K562 (cell line): ENCODE data around the gene ZBTB16. TPM values are rescaled to one million over a fixed set of nuclear protein-coding genes. Genes with fewer than 3 reads are reported as not detected.

Source experiments
- CCNT2 ChIP-seq: IDR thresholded peaks from 2 replicates; pipeline ENCODE4 v1.6.1; 2011; ENCODE audit warnings: borderline replicate concordance, low read depth, mild to moderate bottlenecking, moderate library complexity, mixed read lengths, low read length; ENCODE audit not compliant: insufficient read length; ENCODE audit errors: extremely low read depth
- CHAMP1 ChIP-seq: fragments of 450-650 bp; IDR thresholded peaks from 2 replicates; pipeline ENCODE4 v1.6.1; 2016; ENCODE audit warnings: mild to moderate bottlenecking
- CHD1 ChIP-seq: fragments of 200-600 bp; sonication (generic); IDR thresholded peaks from one replicate; pipeline ENCODE4 v1.6.1; 2012; ENCODE audit warnings: mild to moderate bottlenecking, moderate library complexity, low read length, inconsistent platforms
- CREB3L1 ChIP-seq: fragments of 450-650 bp; IDR thresholded peaks from 2 replicates; pipeline ENCODE4 v1.6.1; 2014; ENCODE audit warnings: low read depth, mild to moderate bottlenecking, moderate library complexity, borderline replicate concordance
- EZH2 ChIP-seq: IDR thresholded peaks from 2 replicates; pipeline ENCODE4 v1.6.1; 2012; ENCODE audit warnings: low read depth, mild to moderate bottlenecking, inconsistent platforms, low read length, borderline replicate concordance
- FOXA3 ChIP-seq, 2 experiments: fragments of 450-650 bp in 1 of 2; sonication (generic) in 1 of 2; formaldehyde crosslinking; IDR thresholded peaks in 1 of 2; conservative IDR thresholded peaks in 1 of 2; 2 replicates each; pipeline versions ENCODE4 v1.4.0 to v1.8.0; 2020 to 2022; ENCODE audit warnings: mild to moderate bottlenecking in 2 of 2, missing genetic modification reagents in 1 of 2
- HMGXB4 ChIP-seq: sonication (generic); formaldehyde crosslinking; IDR thresholded peaks from 2 replicates; pipeline ENCODE4 v1.8.1; 2023; ENCODE audit warnings: mild to moderate bottlenecking, missing genetic modification reagents
- JUN ChIP-seq, 2 experiments: sonication (generic) in 1 of 2; formaldehyde crosslinking in 1 of 2; IDR thresholded peaks; 2 replicates each; pipeline versions ENCODE4 v1.6.1 to v1.8.0; 2012 to 2022; ENCODE audit warnings: borderline replicate concordance in 2 of 2, mild to moderate bottlenecking in 2 of 2, improper control_type of control experiment in 1 of 2, low read depth in 1 of 2, low read length in 1 of 2, missing genetic modification reagents in 1 of 2
- NELFE ChIP-seq: IDR thresholded peaks from 2 replicates; pipeline ENCODE4 v1.6.1; 2011; ENCODE audit warnings: mild to moderate bottlenecking; ENCODE audit not compliant: insufficient read depth, insufficient read length
- NFRKB ChIP-seq: fragments of 450-650 bp; IDR thresholded peaks from 2 replicates; pipeline ENCODE4 v1.6.1; 2016; ENCODE audit warnings: low read depth
- POLR2A ChIP-seq: fragments of 450-650 bp; conservative IDR thresholded peaks from 2 replicates; pipeline ENCODE4 v1.6.1; 2016
- SREBF2 ChIP-seq: sonication (generic); formaldehyde crosslinking; IDR thresholded peaks from 2 replicates; pipeline ENCODE4 v1.4.0; 2020; ENCODE audit warnings: mild to moderate bottlenecking, missing genetic modification reagents
- TARDBP ChIP-seq: fragments of 450-650 bp; IDR thresholded peaks from 2 replicates; pipeline ENCODE4 v1.6.1; 2016
- TCF3 ChIP-seq: sonication (generic); formaldehyde crosslinking; IDR thresholded peaks from 2 replicates; pipeline ENCODE4 v1.4.0; 2020; ENCODE audit warnings: mild to moderate bottlenecking, missing genetic modification reagents
- ZEB2 ChIP-seq: fragments of 450-650 bp; IDR thresholded peaks from 2 replicates; pipeline ENCODE4 v1.6.1; 2016
- ZNF592 ChIP-seq: fragments of 450-650 bp; IDR thresholded peaks from 2 replicates; pipeline ENCODE4 v1.6.1; 2017; ENCODE audit warnings: antibody characterized with exemption, mild to moderate bottlenecking
- polyA plus RNA-seq, 8 experiments: library from polyadenylated mRNA; depleted of rRNA in 4 of 8; stranded (reverse) in 5 of 8; unstranded in 3 of 8; fragments of >200 nt; fragmentation: Nextera tagmentation in 2 of 8; fragmentation: Illumina TruSeq in 1 of 8; extraction: Ambion mirVana in 2 of 8; extraction: Trizol in 1 of 8; gene quantifications; 2 replicates each; pipeline versions ENCODE4 v1.2.1 to v1.2.3, GENCODE V29; 2011 to 2014; ENCODE audit warnings: inconsistent platforms in 1 of 8, missing spikeins in 1 of 8
- total RNA-seq, 7 experiments: library from RNA; depleted of rRNA in 6 of 7; stranded (reverse); fragments of >200 nt in 6 of 7; fragmentation: Illumina TruSeq in 2 of 7; extraction: Trizol in 2 of 7; gene quantifications; 2 replicates each; pipeline versions ENCODE4 v1.2.1 to v1.2.3, GENCODE V29; 2011 to 2021; ENCODE audit warnings: low replicate concordance in 1 of 7

ZBTB16 gene
- total and polyA plus RNA-seq, 9 of the 15 experiments (the other 6 are each of a cell fraction or from before 2014, with no cell fraction given): 0.06 to 0.40 (median 0.24) TPM; not detected in 4

GRCh38 chr11:114215871-114216795 is 156.6 kb downstream of the ZBTB16 start (continued):
- peak; percentile 96 for TF ChIP-seq TCF3 (CRISPR knock-in tag)
- peak; percentile 41; the same call in 1 of the 2 replicates for TF ChIP-seq CREB3L1
- peak; percentile 97 for TF ChIP-seq CCNT2
- TF ChIP-seq ZEB2: peak; percentile 91
- TF ChIP-seq TARDBP: peak; percentile 73; the same call in 1 of the 2 replicates
- TF ChIP-seq SREBF2 (CRISPR knock-in tag): no peak
- peak; percentile 95 for TF ChIP-seq CHD1
- TF ChIP-seq HMGXB4 (CRISPR knock-in tag): no peak
- peak; percentile 24; the same call in 1 of the 2 replicates for TF ChIP-seq NFRKB
- TF ChIP-seq JUN (IDR thresholded peaks at IDR 0.05; ENCODE audit: borderline replicate concordance, low read depth, low read length): peak; percentile 14; the same call in 1 of the 2 replicates
- TF ChIP-seq JUN (CRISPR knock-in tag; IDR thresholded peaks at IDR 0.05; ENCODE audit: borderline replicate concordance): no peak
- TF ChIP-seq FOXA3 (CRISPR knock-in tag; conservative IDR thresholded peaks at IDR 0.05 in 1 of 2, IDR thresholded peaks at IDR 0.05 in 1 of 2): peak in 1 of 2 experiments; percentile 56; a peak in 1 of 4 replicates
- no peak for TF ChIP-seq NELFE
- TF ChIP-seq EZH2: no peak
- 0 out of 2 replicates have a peak, but pooled peaks have one; percentile 48 for TF ChIP-seq CHAMP1
- TF ChIP-seq ZNF592: peak; percentile 31
- peak; percentile 56; the same call in 1 of the 2 replicates for TF ChIP-seq POLR2A
